ENCODE data around the gene PNPLA3. TPM values are rescaled to one million over a fixed set of nuclear protein-coding genes. Genes with fewer than 3 reads are reported as not detected.

PNPLA3 gene
- total and polyA plus RNA-seq, 9 of the 15 experiments (the other 6 are each of a cell fraction or from before 2014, with no cell fraction given) = 0.20 to 0.48 (median 0.38) TPM; not detected in 6

GRCh38 chr22:43974028-43974545 is 50.5 kb downstream of the PNPLA3 start:
- Histone ChIP-seq H3K79me2 (ENCODE audit: control insufficient read depth, insufficient read depth, low read length) (peaks cover 6% of the 10 kb centered on the region; the same call in 2 of the 3 replicates), H3K36me3 (ENCODE audit: control insufficient read depth, insufficient read depth, low read length) (peaks cover 75% of the 10 kb centered on the region), H3K9ac (ENCODE audit: insufficient read depth in 1 of 2, low read depth in 2 of 2, low read length in 2 of 2) (no peak overlapping the region; a peak in 1 of 4 replicates), H3K27me3 (ENCODE audit: control insufficient read depth in 2 of 2, insufficient read depth in 2 of 2, low read length in 2 of 2) (no peaks in the 10 kb centered on the region), H2AFZ (ENCODE audit: low read depth, low read length) (no peak overlapping the region), H3K4me3 (no peak overlapping the region), H3K9me3 (replicated peaks; ENCODE audit: control insufficient read depth, insufficient read depth, low read depth, low read length) (0 out of 2 replicates have a peak, but pooled peaks cover 2% of the 10 kb centered on the region), H3K9me1 (ENCODE audit: control insufficient read depth, insufficient read depth, low read length) (no peaks in the 10 kb centered on the region), H4K20me1 (replicated peaks; ENCODE audit: control insufficient read depth, insufficient read depth, low read length) (no peaks in the 10 kb centered on the region), H3K4me2 (ENCODE audit: insufficient read depth, low read length) (no peak overlapping the region), H3K4me1 (replicated peaks in 1 of 2; ENCODE audit: control insufficient read depth in 2 of 2, insufficient read depth in 2 of 2, low read length in 2 of 2) (peaks cover 20 to 23% of the 10 kb centered on the region in 2 experiments; a peak in 4 of 5 replicates), H3K27ac (ENCODE audit: extremely low read depth, low read depth, low read length) (no peak overlapping the region)
- no peak for TF ChIP-seq ZNF316 (IDR thresholded peaks at IDR 0.05)
- TF ChIP-seq, protein P1, sequence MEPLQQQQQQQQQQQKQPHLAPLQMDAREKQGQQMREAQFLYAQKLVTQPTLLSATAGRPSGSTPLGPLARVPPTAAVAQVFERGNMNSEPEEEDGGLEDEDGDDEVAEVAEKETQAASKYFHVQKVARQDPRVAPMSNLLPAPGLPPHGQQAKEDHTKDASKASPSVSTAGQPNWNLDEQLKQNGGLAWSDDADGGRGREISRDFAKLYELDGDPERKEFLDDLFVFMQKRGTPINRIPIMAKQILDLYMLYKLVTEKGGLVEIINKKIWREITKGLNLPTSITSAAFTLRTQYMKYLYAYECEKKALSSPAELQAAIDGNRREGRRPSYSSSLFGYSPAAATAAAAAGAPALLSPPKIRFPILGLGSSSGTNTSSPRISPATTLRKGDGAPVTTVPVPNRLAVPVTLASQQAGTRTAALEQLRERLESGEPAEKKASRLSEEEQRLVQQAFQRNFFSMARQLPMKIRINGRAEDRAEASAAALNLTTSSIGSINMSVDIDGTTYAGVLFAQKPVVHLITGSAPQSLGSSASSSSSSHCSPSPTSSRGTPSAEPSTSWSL (CRISPR knock-in tag; IDR thresholded peaks at IDR 0.05; ENCODE audit: borderline replicate concordance) = no peak
- no peak for TF ChIP-seq SETDB1 (IDR thresholded peaks at IDR 0.05; ENCODE audit: low read length)
- TF ChIP-seq, protein P2, sequence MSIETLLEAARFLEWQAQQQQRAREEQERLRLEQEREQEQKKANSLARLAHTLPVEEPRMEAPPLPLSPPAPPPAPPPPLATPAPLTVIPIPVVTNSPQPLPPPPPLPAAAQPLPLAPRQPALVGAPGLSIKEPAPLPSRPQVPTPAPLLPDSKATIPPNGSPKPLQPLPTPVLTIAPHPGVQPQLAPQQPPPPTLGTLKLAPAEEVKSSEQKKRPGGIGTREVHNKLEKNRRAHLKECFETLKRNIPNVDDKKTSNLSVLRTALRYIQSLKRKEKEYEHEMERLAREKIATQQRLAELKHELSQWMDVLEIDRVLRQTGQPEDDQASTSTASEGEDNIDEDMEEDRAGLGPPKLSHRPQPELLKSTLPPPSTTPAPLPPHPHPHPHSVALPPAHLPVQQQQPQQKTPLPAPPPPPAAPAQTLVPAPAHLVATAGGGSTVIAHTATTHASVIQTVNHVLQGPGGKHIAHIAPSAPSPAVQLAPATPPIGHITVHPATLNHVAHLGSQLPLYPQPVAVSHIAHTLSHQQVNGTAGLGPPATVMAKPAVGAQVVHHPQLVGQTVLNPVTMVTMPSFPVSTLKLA (conservative IDR thresholded peaks at IDR 0.05) = no peak
- TF ChIP-seq CBFB (CRISPR knock-in tag; IDR thresholded peaks at IDR 0.05) = no peak
- no peak for TF ChIP-seq GABPB1 (CRISPR knock-in tag; IDR thresholded peaks at IDR 0.05)
- no peak for TF ChIP-seq EZH2 (IDR thresholded peaks at IDR 0.05; ENCODE audit: borderline replicate concordance, low read depth, low read length)
- TF ChIP-seq YY1 (IDR thresholded peaks at IDR 0.05; ENCODE audit: borderline replicate concordance in 1 of 3, control insufficient read depth in 1 of 3, extremely low read depth in 1 of 3, insufficient read depth in 3 of 3, insufficient read length in 1 of 3, insufficient replicate concordance in 2 of 3, low read depth in 1 of 3, low read length in 2 of 3) = no peak
- TF ChIP-seq USF2 (CRISPR knock-in tag; IDR thresholded peaks at IDR 0.05) = no peak
- TF ChIP-seq, protein P3, sequence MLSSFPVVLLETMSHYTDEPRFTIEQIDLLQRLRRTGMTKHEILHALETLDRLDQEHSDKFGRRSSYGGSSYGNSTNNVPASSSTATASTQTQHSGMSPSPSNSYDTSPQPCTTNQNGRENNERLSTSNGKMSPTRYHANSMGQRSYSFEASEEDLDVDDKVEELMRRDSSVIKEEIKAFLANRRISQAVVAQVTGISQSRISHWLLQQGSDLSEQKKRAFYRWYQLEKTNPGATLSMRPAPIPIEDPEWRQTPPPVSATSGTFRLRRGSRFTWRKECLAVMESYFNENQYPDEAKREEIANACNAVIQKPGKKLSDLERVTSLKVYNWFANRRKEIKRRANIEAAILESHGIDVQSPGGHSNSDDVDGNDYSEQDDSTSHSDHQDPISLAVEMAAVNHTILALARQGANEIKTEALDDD (IDR thresholded peaks at IDR 0.05) = no peak
- TF ChIP-seq CC2D1A (IDR thresholded peaks at IDR 0.05) = no peak
- TF ChIP-seq EHMT2 (IDR thresholded peaks at IDR 0.05) = no peak
- no peak for TF ChIP-seq ZNF507 (tag; conservative IDR thresholded peaks at IDR 0.05)
- no peak for TF ChIP-seq SRF (CRISPR knock-in tag; IDR thresholded peaks at IDR 0.05)
- TF ChIP-seq MIER1 (IDR thresholded peaks at IDR 0.05; ENCODE audit: low read depth) = no peak
- TF ChIP-seq KLF1 (tag; IDR thresholded peaks at IDR 0.05) = no peak
- 83% methylated on average over 9 of the region's 19 CpGs for WGBS (ENCODE audit: insufficient coverage, low coverage, missing lambda C conversion rate)
- CTCF ChIA-PET (ENCODE audit: low intra/inter-chr PET ratio) = no interaction called here
- BruUV-seq (replicated peaks) = no TSS peak
- intact Hi-C loops (cut with micrococcal nuclease) (no loop called here), in situ Hi-C loops (cut with MboI) (no loop called here)
- POLR2A ChIA-PET = interaction anchor here (0.7 to 1.3 kb wide), 2 partner anchors 9 to 11 kb away, joined by 3 to 5 read pairs; no protein-coding TSS in a partner anchor
- no peak for DNase-seq (ENCODE audit: extremely low read depth in 1 of 4, low spot score in 3 of 4)
- no peak for FAIRE-seq
- ATAC-seq = no peak

Data from K562 (cell line).